HG03565 (cell line): ENCODE data around the gene CNTN1.

Experiments used
- ATAC-seq: cut with Tn5 transposase; IDR thresholded peaks from one replicate; pipeline ENCODE4 v1.9.1; 2021; ENCODE audit warnings: mild to moderate bottlenecking, moderate library complexity; ENCODE audit not compliant: unreplicated experiment

CNTN1 gene

DNA sequence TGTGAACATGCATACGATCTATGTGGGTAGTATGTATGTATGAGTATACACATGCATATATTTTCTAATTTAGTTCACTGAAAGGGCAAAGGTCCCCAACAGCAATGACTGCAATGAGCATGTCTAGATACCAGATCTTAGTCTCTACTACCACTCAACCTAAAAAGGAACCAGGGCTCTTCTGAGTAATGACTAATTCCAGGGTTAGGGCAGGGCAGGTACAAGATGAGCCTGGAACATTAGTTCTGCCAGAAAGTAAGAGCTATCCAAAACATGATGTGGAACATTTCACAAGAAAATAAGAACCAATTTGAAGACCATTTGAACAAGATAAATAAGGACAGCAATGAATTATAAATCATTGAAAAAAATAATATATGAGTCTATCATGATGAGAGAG, 404.6 kb downstream of the CNTN1 start:
- no peak for ATAC-seq

DNA sequence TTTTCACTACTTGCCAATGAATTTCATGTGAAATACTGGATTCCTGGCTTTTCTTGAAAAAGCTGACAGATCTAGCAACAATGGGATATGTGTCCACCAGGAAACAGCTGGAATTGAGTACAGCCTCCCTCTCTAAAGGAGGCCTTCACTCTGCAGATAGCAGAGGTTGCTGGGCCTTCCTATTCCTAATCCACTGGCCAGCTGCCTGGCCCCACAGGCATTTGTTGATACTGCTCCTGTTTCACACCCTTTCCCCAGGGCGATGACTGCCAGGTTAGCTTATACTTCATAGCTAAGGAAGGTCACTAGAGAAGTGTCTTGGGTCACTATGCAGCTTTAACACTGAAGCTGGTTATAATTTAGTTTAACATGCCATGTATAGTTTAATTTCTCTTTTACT, 408.3 kb downstream of the CNTN1 start:
- no peak for ATAC-seq

DNA sequence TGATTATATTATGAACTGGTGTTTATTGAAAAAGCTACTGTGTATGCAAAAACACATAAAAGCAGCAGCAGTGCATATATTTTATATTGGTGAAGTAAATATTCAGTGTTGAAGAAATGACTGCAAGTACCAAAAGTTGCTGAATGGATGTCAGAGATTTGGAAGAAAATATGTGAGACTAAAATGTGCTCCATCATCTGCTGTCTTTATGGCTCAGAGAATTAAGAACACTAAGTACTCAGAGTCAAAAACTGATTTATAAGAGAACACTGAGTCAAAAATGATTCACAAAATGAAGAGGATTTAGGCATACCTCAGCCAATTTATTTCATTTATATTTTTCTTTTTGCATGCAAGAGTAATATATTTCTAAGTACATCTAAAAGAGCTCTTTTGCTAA, 409.6 kb downstream of the CNTN1 start:
- no peak for ATAC-seq

DNA sequence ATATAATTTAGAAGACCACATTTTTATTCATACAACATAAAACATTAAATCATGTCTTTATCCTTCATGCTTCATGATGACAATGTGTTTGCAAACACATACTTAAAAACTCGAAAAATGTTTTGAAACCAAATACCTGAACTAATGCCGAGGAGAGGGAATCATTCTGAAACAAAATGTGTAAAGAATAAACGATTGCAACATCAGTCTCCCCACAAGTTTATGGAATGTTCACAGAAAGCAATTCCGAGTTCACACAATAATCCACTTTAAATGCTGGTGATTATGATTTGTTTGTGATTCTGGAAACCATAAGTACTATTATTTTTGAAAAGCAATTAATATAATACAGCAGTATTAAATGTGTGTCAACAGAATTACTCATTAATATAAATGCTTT, 411.4 kb downstream of the CNTN1 start:
- ATAC-seq, result no peak

DNA sequence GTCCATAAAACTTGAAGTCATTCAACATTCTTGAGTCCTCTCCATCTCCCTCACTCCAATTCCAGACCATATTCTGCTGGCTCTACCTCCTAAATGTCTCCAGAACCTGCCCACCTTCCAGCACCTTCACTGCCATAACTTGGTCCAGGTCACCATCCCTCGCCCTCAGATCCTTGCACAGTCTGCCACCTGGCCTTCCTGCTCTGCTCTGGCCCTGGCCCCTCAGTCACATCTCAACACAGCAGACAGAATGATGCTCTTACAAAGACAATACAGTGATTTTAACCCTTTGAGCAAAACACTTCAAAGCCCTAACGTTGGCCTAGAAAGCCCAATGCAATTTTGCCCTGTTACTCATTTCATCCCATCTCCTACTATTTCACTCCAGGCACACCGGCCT, 414.1 kb downstream of the CNTN1 start:
- no peak for ATAC-seq

DNA sequence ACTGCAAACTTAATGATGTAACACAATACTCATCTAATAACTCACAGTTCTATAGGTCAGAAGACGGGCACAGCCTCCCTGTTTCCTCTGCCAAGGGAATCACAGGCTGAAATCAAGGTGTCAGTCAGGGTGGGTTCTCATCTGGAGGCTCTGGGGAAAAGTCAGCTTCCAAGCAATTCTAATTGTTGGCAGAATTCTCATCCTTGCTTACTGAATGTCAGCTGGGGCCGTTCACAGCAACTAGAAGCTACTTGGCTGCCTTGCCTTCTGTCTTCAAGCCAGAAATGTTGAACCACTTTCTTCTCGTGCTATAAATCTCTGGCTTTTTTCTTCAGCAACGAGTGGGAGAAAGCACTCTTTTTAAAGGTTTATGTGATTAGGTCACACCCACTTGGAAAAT, 415.8 kb downstream of the CNTN1 start:
- no peak for ATAC-seq

DNA sequence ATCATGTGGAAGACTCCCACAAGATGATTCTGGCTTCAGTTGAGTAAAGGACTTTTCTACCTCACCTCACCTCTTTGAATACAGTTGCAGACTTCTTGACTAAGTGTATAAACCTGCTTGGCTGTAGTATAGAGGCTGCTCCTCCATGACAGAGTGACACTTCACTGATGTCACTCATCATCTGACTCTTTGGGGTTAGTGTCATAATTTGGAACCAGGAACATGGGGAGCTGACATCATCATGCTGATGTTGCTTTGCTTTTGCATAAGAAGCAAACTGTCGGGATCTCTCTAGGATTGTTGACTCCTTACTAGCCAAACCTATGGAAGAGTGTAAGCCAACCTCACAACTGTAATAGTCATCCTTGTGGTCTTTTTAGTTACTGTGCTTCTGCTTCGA, 420.7 kb downstream of the CNTN1 start:
- no peak for ATAC-seq

DNA sequence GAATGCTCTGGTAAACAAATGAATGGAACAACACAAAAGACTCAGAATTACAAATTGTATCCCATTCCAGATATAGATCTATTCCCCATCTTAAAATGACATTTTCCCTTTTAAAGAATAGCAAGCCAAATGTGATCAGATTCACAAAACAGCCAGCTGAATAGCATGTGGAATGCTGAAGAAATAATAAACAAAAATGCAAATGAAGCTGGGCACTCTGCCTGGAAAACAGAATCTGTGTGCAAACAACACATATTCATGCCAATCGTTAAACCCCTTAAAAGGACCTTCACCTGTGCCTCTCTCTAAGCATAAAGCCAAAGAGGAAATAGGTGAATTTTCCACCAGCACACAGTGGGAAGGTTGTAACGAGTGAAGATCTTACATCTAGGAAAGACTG, 428.0 kb downstream of the CNTN1 start:
- ATAC-seq, result no peak

DNA sequence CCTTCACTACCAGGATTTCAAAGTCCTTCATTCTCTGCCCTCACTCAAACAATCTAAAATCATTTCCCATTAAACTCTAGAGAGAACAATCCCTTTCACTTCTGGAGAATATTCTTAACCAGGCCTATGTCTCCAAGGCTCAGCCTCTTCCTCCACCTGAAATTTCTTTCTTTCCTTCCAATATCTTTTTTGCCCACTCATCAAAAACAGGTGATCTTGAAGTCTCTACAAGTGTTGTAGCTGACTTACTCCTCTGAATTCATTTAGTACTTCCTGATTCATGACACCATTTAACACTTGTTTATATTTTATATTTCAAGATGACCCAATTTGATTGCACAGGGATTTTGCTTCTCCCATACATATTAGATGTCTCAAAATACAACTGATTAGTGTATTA, 429.1 kb downstream of the CNTN1 start:
- no peak for ATAC-seq
